GM12801 (cell line): ENCODE data around the gene ZGPAT.

Experiments
- CTCF ChIP-seq: IDR thresholded peaks from one replicate; pipeline ENCODE4 v1.5.1; 2011; ENCODE audit warnings: control low read depth; ENCODE audit not compliant: insufficient read length; ENCODE audit errors: extremely low read depth

The ZGPAT gene

DNA sequence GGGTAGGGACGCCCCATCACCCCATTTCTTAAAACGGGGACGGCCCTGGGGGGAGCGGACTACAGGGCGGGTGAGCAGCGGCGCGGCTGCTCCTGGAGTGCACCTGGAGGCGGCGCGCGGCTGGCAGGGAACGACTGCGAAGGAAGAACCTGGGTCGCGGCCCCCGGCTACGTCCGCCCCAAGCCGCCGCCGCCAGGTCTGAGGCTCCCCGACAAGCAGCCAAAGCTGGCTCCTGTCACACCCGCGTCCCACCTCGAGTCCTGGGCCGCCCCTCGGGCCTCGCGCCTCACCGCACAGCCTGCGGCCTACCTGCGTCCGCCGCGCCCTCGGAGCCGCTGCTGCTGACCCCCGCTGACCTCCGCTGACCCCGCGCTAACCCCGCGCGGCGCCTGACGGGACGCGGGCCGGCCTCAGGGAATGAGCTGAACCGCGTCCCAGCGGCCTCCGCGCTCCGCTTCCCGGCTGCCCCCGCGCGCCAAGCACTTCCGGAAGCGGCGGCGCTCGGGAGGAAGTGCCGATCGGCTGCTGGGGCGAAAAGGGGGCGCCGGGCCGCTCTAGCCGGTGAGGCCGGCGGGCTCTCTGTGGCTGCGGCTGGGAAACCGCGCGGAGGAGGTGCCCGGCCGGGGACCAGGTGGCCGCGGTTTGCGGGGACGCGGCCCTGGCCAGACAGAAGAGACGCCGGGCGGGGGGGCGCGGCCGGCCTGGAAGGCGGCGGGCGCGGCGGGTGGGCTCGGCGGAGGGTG, at the start of gene ZGPAT, which contains the start of gene ARFRP1:
Gene ZGPAT, plus strand, starts transcription at position 482 of the 743 bp plus-strand sequence. CDS start 542 bp downstream, outside the sequence.
Gene ARFRP1, minus strand, starts transcription at position 419 of the 743 bp plus-strand sequence. CDS start 885 bp downstream, outside the sequence.
- no peak for TF ChIP-seq CTCF

DNA sequence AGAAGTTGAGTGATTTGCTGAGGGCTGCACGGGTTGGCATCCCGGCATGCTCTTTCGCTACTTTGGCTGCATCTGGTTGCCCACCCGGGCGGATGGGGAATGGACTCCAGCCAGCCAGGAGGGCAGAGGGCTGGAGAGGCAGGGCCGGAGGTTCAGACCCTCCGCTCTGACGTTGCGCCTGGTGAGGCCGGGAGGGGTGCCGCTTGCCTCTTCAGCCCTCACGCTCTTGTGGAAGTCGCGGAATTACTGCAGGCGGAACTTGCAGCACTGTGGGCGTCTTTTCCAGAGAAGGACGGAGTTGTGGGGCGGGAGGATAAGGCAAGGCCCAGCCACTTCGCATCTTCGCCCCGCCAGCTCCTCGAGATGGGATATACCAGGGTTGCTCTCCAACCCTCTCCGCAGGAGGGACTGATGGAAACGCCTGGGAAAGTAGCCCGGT, 49.1 kb upstream of the ZGPAT start:
- no peak for TF ChIP-seq CTCF

DNA sequence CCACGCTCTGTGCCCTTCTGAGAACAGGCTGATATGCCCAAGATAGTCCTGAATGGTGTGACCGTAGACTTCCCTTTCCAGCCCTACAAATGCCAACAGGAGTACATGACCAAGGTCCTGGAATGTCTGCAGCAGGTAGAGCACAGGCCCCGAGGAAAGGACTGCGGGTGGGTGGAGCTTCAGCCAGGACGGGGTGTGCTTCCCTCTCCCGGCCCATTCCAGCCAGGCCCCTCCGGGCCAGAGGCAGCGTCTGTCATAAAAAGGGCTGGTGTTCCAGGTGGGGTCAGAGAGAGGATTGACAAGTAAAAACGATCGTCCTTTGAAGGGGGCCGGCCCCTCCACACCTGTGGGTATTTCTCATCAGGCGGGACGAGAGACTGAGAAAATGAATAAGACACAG, 48.5 kb upstream of the ZGPAT start:
- no peak for TF ChIP-seq CTCF

GRCh38 chr20:63660622-63661021, 47.2 kb upstream of the ZGPAT start:
- TF ChIP-seq CTCF: no peak

GRCh38 chr20:63661108-63661507, 46.7 kb upstream of the ZGPAT start:
- TF ChIP-seq CTCF: no peak

DNA sequence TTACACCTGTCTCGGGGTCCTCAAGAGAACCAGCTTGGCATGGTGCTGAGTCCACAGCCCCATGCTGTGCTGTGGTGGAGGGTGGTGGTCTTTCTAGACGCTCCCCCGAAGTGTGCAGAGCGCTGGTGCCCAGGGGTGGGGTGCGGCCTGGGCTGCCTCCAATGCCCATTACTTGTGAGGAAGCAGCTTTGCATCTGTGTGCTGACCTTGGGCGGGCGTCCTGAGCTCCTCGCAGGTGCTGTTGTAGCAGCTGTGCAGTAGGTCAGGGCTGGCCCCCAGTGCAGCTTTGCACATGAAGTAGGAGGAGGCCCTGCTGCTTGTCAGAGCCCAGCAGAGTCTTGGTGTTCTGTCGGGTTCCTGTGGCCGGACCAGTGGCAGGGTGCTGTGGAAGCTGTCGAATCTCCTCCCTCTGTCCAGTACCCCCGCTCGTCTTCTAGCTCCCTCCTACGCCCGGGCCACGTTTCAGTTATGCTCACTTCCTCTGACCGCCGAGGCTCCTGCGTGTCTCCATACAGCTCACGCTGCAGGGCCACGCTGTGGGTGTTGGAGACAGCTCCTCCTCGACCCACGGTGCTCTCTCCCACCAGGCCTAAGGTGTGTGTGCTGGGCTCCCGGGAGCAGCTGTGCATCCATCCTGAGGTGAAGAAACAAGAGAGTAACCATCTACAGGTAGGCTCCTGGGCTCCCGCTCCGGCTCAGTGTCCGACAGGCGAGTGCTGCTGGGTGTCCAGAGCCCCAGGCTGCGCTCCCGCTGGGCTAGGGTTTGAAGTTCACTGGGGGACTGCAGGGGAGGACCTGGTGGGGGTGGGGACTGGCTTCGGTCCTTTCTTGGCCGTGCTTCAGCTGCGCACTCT, 45.7 kb upstream of the ZGPAT start:
- no peak for TF ChIP-seq CTCF

- no peak for TF ChIP-seq CTCF
Measured at GRCh38 chr20:63662813-63663189, 45.0 kb upstream of the ZGPAT start.
